Measurements from ENCODE around the gene TTC3. TPM values are rescaled to one million over a fixed set of nuclear protein-coding genes. Genes with fewer than 3 reads are reported as not detected.

TTC3 gene
- total RNA-seq, 1 experiment from 2014 or later, result 68.0 TPM

GRCh38 chr21:37077403-37077802 is 4.3 kb downstream of the TTC3 start:
- no peaks in the 10 kb centered on the region for H3K27me3 Mint-ChIP-seq (ENCODE audit: unreplicated experiment)
- H3K9me3 Mint-ChIP-seq (ENCODE audit: low read depth, unreplicated experiment), result no peaks in the 10 kb centered on the region
- intact Hi-C loops (cut with micrococcal nuclease; ENCODE audit: unreplicated experiment), result loop anchor here (5.0 kb wide), 1 partner anchor 100 kb away; no protein-coding TSS in a partner anchor
- peaks cover 20% of the 10 kb centered on the region for H3K36me3 Mint-ChIP-seq (ENCODE audit: insufficient read depth, unreplicated experiment)
- CTCF ChIA-PET, result no interaction called here
- no peak overlapping the region for H3K4me3 Mint-ChIP-seq (ENCODE audit: low read depth, unreplicated experiment)
- no TSS peak for BruUV-seq (replicated peaks)
- H3K27ac Mint-ChIP-seq (ENCODE audit: unreplicated experiment), result no peak overlapping the region
- no peak for TF ChIP-seq CTCF (IDR thresholded peaks at IDR 0.05; ENCODE audit: unreplicated experiment)
- DNase-seq, result no peak
- H3K4me1 Mint-ChIP-seq (ENCODE audit: low read depth, unreplicated experiment), result peaks cover 7% of the 10 kb centered on the region

GRCh38 chr21:37079211-37079824 is 6.3 kb downstream of the TTC3 start:
- no peak for DNase-seq
- peaks cover 24% of the 10 kb centered on the region for H3K4me1 Mint-ChIP-seq (ENCODE audit: low read depth, unreplicated experiment)
- CTCF ChIA-PET, result no interaction called here
- TF ChIP-seq CTCF (IDR thresholded peaks at IDR 0.05; ENCODE audit: unreplicated experiment), result no peak
- H3K27me3 Mint-ChIP-seq (ENCODE audit: unreplicated experiment), result no peaks in the 10 kb centered on the region
- BruUV-seq (replicated peaks), result no TSS peak
- no peak overlapping the region for H3K27ac Mint-ChIP-seq (ENCODE audit: unreplicated experiment)
- peaks cover 1% of the 10 kb centered on the region for H3K36me3 Mint-ChIP-seq (ENCODE audit: insufficient read depth, unreplicated experiment)
- H3K4me3 Mint-ChIP-seq (ENCODE audit: low read depth, unreplicated experiment), result no peak overlapping the region
- no peaks in the 10 kb centered on the region for H3K9me3 Mint-ChIP-seq (ENCODE audit: low read depth, unreplicated experiment)
- intact Hi-C loops (cut with micrococcal nuclease; ENCODE audit: unreplicated experiment), result loop anchor here (5.0 kb wide), 1 partner anchor 102 kb away; no protein-coding TSS in a partner anchor

GRCh38 chr21:37082375-37082774 is 9.3 kb downstream of the TTC3 start:
- TF ChIP-seq CTCF (IDR thresholded peaks at IDR 0.05; ENCODE audit: unreplicated experiment), result no peak
- no peak for DNase-seq
- no TSS peak for BruUV-seq (replicated peaks)
- CTCF ChIA-PET, result interaction anchor here (0.7 kb wide), 2 partner anchors 22 to 72 kb away, joined by 5 to 6 read pairs; no protein-coding TSS in a partner anchor
- Mint-ChIP-seq H3K27ac (ENCODE audit: unreplicated experiment) (no peak overlapping the region), H3K4me3 (ENCODE audit: low read depth, unreplicated experiment) (no peak overlapping the region), H3K4me1 (ENCODE audit: low read depth, unreplicated experiment) (peaks cover 24% of the 10 kb centered on the region), H3K27me3 (ENCODE audit: unreplicated experiment) (no peaks in the 10 kb centered on the region), H3K9me3 (ENCODE audit: low read depth, unreplicated experiment) (no peaks in the 10 kb centered on the region), H3K36me3 (ENCODE audit: insufficient read depth, unreplicated experiment) (no peaks in the 10 kb centered on the region)
- intact Hi-C loops (cut with micrococcal nuclease; ENCODE audit: unreplicated experiment), result no loop called here

- no TSS peak for BruUV-seq (replicated peaks)
- no peaks in the 10 kb centered on the region for H3K36me3 Mint-ChIP-seq (ENCODE audit: insufficient read depth, unreplicated experiment)
- intact Hi-C loops (cut with micrococcal nuclease; ENCODE audit: unreplicated experiment), result no loop called here
- CTCF ChIA-PET, result no interaction called here
- no peak for TF ChIP-seq CTCF (IDR thresholded peaks at IDR 0.05; ENCODE audit: unreplicated experiment)
- H3K4me3 Mint-ChIP-seq (ENCODE audit: low read depth, unreplicated experiment), result no peak overlapping the region
- no peak overlapping the region for H3K27ac Mint-ChIP-seq (ENCODE audit: unreplicated experiment)
- H3K4me1 Mint-ChIP-seq (ENCODE audit: low read depth, unreplicated experiment), result peaks cover 24% of the 10 kb centered on the region
- H3K9me3 Mint-ChIP-seq (ENCODE audit: low read depth, unreplicated experiment), result no peaks in the 10 kb centered on the region
- no peak for DNase-seq
- H3K27me3 Mint-ChIP-seq (ENCODE audit: unreplicated experiment), result no peaks in the 10 kb centered on the region
Measured at GRCh38 chr21:37082856-37083528, 9.9 kb downstream of the TTC3 start.
